Measurements from ENCODE around the gene B4GALT7.

The B4GALT7 gene

DNA sequence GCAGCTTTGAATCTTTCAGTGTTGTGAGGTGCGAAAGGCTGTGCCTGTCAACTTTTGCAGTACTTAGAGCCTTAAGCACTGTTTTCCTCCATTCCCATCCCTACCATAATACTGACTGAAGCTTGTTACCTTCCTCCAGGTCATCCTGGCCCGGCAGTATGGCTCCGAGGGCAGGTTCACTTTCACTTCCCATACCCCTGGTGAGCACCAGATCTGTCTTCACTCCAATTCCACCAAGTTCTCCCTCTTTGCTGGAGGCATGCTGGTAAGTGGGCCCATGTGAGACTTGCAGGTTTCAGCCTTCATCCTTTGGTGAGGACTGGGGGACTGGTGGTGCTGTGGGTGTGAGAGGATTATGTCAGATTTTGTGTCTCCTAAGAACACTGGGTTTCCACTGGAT, 6.4 kb upstream of the B4GALT7 start:
- DNase-seq (ENCODE audit: low spot score): no peak

DNA sequence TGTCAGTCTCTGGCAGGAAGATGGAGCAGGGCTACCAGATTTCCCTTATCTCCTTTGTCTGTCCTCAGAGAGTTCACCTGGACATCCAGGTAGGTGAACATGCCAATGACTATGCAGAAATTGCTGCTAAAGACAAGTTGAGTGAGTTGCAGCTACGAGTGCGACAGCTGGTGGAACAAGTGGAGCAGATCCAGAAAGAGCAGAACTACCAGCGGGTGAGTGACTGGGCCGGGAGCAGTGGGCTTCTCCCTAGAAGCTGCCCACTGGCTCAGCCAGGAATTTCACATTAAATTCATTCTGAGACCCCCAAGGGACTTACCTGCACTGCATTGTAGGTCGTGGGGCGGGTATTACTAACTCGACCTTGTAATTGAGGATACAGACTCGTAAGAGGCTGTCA, 5.9 kb upstream of the B4GALT7 start:
- DNase-seq (ENCODE audit: low spot score): no peak

- DNase-seq (ENCODE audit: low spot score): no peak
These were observed 4.8 kb upstream of the B4GALT7 start for GRCh38 chr5:177595026-177595585.

DNA sequence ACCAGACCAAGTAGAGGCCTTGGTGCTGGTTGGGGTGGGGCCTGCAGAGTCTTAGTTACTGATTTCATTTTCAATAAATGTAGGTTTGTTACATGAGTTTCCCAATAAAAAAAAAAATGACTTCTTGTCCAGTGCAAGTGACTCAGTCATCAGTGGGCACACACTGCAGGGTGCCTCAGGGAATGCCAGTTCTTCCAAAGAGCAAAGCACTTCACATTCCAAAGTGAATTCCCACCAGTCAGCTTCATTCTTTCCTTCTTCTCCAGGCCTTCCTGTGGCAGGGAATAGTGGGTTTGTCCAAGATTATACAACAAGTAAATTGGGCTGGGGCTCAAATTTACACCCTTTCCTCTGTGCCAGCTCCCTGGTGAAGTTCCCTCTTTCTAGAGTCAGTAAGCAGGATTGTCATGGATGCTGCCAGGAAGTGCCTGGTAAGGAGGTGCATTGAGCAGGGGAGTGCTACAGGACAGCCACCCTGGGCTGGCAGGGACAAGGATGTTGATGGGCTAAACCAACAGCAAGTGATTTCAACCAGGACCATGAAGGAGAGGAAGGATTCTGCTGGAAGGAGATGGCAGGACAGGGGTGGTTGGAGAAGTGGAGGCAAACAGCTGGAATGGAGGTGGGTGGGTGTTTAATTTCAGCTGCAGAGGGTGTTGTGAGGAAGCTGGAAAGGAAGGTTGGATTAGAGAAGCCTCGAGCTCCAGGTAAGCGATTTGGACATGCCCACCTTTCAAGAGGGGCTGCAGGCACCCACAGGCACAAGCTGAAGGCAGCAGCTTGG, 3.7 kb upstream of the B4GALT7 start:
- no peak for DNase-seq (ENCODE audit: low spot score)

- DNase-seq (ENCODE audit: low spot score): no peak
These were observed 3.1 kb upstream of the B4GALT7 start for GRCh38 chr5:177596775-177597238.

GRCh38 chr5:177598477-177598876, 1.5 kb upstream of the B4GALT7 start:
- DNase-seq (ENCODE audit: low spot score): no peak

- peak; percentile 53 for DNase-seq (ENCODE audit: low spot score)
These were observed 631 bp downstream of the B4GALT7 start for GRCh38 chr5:177600508-177601018.

DNA sequence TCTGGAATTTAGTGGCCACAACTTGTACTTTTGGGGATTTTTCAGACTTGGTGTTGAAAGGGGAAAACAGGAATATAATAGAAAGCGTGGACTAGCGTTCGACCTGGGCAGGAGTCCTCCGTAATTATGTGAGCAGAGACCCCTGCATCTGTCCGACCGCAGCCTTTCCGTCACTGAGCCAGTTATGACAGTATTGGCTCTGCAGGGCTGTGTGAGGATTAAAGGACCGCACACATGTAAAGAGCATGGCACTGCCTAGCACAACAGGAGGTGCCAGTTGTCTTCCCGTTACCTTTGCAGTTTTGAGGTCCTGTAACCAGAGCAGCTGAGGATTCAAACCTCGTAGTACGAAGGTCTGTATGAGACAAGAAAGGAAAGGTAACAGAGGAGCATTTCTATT, 1.2 kb downstream of the B4GALT7 start:
- DNase-seq (ENCODE audit: low spot score): no peak

GRCh38 chr5:177601577-177602457, 1.9 kb downstream of the B4GALT7 start:
- DNase-seq (ENCODE audit: low spot score): no peak

GRCh38 chr5:177602458-177602830, 2.5 kb downstream of the B4GALT7 start:
- no peak for DNase-seq (ENCODE audit: low spot score)

DNA sequence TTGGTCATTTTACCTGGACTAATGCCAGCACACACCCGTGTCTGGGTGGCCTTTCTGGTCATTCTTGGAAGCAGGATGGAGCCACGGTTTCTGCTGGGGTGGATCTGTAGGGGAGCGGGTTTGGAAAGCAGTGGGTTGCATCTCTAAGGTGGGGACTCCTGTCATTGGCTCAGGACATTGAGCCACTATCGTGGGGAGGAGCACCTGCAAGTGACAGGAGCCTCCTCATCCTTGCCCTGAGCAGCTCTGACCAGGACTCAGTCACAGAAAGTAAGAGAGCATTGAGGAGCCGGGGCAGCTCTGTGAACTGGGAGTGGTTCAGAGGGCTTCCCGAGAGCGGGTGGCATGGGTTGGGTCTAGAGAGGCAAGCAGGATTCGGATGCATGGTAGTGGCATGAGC, 3.7 kb downstream of the B4GALT7 start:
- DNase-seq (ENCODE audit: low spot score): no peak

DNA sequence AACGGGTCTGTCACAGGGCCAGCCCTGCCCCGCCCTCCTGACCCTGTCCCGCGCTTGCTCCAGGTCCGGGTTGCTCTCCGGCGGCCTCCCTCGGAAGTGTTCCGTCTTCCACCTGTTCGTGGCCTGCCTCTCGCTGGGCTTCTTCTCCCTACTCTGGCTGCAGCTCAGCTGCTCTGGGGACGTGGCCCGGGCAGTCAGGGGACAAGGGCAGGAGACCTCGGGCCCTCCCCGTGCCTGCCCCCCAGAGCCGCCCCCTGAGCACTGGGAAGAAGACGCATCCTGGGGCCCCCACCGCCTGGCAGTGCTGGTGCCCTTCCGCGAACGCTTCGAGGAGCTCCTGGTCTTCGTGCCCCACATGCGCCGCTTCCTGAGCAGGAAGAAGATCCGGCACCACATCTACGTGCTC, 4.2 kb downstream of the B4GALT7 start:
- DNase-seq (ENCODE audit: low spot score): no peak

GRCh38 chr5:177604656-177605055, 4.7 kb downstream of the B4GALT7 start:
- DNase-seq (ENCODE audit: low spot score): no peak

DNA sequence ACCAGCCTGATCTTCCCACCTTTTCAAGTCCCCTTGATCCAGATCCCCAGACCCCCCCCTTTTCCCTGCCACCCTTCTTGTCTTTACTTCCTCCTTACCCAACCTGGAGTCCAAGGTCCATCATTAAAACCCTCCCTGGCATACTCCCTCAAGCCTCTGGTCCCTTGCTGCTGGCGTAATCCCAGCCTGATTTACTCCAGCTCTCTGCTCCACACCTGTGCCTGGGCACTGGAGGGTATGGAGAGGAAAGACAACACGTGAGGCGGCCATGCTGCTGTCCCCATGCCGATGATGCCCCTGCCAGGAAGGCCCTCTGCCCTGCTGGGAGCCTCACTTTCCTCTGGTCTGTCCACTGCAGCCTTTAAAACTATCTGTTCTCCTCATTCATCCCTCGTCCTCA, 5.1 kb downstream of the B4GALT7 start:
- DNase-seq (ENCODE audit: low spot score): no peak

DNA sequence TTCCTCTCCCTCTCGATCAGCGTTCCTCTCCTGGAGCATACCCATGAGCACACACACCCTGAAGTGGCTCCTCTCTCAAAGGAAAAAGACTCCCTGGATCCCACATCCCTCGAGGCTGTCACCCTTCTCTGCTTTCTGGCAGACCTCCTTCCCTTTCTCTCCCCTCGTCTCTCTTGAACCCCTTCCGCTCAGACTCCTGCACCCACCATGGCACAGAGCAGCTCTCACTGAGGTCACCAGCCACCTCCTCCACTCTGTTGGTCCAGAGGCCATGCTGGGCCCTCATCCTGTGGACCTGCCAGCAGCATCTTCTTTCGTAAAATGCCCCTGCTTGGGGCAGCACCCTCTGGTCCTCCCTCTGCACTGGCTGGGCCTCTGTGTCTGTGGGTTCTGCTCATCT, 5.7 kb downstream of the B4GALT7 start:
- DNase-seq (ENCODE audit: low spot score): no peak

GRCh38 chr5:177606071-177607051, 6.4 kb downstream of the B4GALT7 start:
- no peak for DNase-seq (ENCODE audit: low spot score)

- no peak for DNase-seq (ENCODE audit: low spot score)
These were observed 7.2 kb downstream of the B4GALT7 start for GRCh38 chr5:177607115-177607451.

DNA sequence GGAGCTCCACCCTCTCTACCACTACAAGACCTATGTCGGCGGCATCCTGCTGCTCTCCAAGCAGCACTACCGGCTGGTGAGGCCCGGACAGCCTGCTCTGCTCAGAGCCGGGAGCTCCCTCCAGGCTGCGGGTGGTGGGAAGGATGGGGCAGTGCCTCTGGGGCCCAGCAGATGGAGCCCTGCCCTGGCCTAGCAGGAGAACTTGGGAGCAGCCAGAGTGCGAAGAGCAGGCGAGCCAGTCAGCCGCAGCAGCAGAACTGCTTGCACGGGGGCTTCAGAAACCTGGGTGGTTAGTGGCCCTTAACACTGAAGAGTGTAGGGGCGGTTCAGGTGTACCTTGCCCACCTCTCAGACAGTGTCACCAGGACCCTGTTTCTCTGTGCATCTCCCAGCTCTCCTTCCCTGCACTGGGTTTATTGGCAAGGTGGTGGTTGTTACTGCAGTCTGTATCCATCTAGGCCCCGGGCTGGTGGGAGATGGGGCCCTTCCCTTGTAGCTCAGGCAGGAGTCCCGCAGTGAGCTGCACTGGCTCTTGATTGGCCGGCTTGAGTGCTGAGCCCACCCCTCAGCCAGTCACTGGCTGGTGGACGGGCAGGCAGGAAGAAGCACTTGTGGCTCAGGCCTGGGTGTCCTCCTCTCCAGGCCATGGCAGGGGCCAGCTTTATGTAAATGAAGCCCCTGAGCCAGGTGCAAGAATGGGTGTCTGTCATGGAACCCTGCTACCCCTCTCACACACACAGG, 7.7 kb downstream of the B4GALT7 start:
- DNase-seq (ENCODE audit: low spot score): peak; percentile 86

DNA sequence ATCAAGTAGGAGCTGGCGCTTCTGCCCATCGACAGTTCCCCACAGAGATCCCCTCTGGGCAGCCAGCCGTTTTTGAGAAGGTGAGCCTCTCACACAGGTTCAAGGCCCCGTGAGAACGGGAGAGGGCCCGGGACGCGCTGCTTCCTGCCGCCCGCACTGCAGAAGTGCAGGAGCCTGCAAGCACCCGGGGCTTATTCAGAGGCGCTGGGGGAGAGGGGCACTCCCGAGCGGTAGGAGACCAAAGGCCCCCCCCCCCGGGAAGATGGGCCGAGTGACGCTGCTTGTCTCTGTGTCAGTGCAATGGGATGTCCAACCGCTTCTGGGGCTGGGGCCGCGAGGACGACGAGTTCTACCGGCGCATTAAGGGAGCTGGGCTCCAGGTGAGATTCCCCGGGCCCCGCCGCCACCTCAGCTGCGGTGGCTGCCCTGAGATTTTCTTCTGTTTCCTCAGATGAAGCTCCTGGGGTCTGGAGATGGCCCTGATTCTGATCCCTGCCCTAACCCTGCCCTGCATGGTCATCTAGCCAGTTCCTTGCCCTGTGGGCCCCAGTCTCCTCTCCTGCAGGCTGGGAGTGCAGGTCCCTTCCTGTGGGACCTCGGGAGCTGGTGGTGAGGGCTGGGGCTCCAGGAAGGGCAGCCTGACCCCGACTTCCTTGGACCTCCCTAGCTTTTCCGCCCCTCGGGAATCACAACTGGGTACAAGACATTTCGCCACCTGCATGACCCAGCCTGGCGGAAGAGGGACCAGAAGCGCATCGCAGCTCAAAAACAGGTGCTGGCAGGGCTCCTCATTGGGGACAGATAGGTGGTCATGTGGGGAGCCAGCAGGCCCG, 8.5 kb downstream of the B4GALT7 start:
- DNase-seq (ENCODE audit: low spot score): no peak
